ENCODE data around the gene ANXA5. TPM values are rescaled to one million over a fixed set of nuclear protein-coding genes. Genes with fewer than 3 reads are reported as not detected.

The ANXA5 gene
- total and polyA plus RNA-seq, 9 of the 15 experiments (the other 6 are each of a cell fraction or from before 2014, with no cell fraction given) = 49.9 to 131 (median 84.5) TPM

- TF ChIP-seq ZBTB34 (CRISPR knock-in tag; IDR thresholded peaks at IDR 0.05) (no peak), HNRNPL (IDR thresholded peaks at IDR 0.05; ENCODE audit: low read depth, low read length) (no peak), DACH1 (IDR thresholded peaks at IDR 0.05; ENCODE audit: partially characterized antibody) (no peak), HMG20A (CRISPR knock-in tag; conservative IDR thresholded peaks at IDR 0.05) (no peak)
Observed at GRCh38 chr4:121633653-121634052, 63.1 kb downstream of the ANXA5 start (continued).

- Histone ChIP-seq H4K20me1 (replicated peaks; ENCODE audit: control insufficient read depth, insufficient read depth, low read length) (no peaks in the 10 kb centered on the region), H3K79me2 (ENCODE audit: control insufficient read depth, insufficient read depth, low read length) (no peaks in the 10 kb centered on the region), H3K4me2 (ENCODE audit: insufficient read depth, low read length) (no peak overlapping the region), H2AFZ (ENCODE audit: low read depth, low read length) (no peak overlapping the region), H3K9ac (ENCODE audit: insufficient read depth in 1 of 2, low read depth in 2 of 2, low read length in 2 of 2) (no peak overlapping the region), H3K27me3 (ENCODE audit: control insufficient read depth in 2 of 2, insufficient read depth in 2 of 2, low read length in 2 of 2) (peaks cover 8 to 9% of the 10 kb centered on the region in 2 experiments; a peak in 3 of 5 replicates), H3K9me1 (ENCODE audit: control insufficient read depth, insufficient read depth, low read length) (no peaks in the 10 kb centered on the region), H3K36me3 (ENCODE audit: control insufficient read depth, insufficient read depth, low read length) (no peaks in the 10 kb centered on the region), H3K9me3 (replicated peaks; ENCODE audit: control insufficient read depth, insufficient read depth, low read depth, low read length) (no peaks in the 10 kb centered on the region), H3K4me3 (no peak overlapping the region), H3K4me1 (replicated peaks in 1 of 2; ENCODE audit: control insufficient read depth in 2 of 2, insufficient read depth in 2 of 2, low read length in 2 of 2) (no peaks in the 10 kb centered on the region), H3K27ac (ENCODE audit: extremely low read depth, low read depth, low read length) (no peak overlapping the region)
- intact Hi-C loops (cut with micrococcal nuclease) = no loop called here
- ATAC-seq (no peak), FAIRE-seq (no peak), DNase-seq (ENCODE audit: extremely low read depth in 1 of 4, low spot score in 3 of 4) (no peak)
- POLR2A ChIA-PET = no interaction called here
- CTCF ChIA-PET (ENCODE audit: low intra/inter-chr PET ratio) = no interaction called here
- WGBS (ENCODE audit: insufficient coverage, low coverage, missing lambda C conversion rate) = 7% methylated on average over 9 of the region's 9 CpGs
- BruUV-seq (replicated peaks) = no TSS peak
- in situ Hi-C loops (cut with MboI) = no loop called here
- TF ChIP-seq RHOXF2B (CRISPR knock-in tag; conservative IDR thresholded peaks at IDR 0.05) (no peak), HES1 (IDR thresholded peaks at IDR 0.05; ENCODE audit: low read depth) (no peak), ZNF24 (IDR thresholded peaks at IDR 0.05) (no peak), AFF4 (CRISPR knock-in tag; IDR thresholded peaks at IDR 0.05) (no peak), ZNF124 (CRISPR knock-in tag; IDR thresholded peaks at IDR 0.05) (no peak), HDAC6 (IDR thresholded peaks at IDR 0.05; ENCODE audit: low read depth, low read length) (no peak), HOMEZ (CRISPR knock-in tag; IDR thresholded peaks at IDR 0.05) (no peak), PTBP1 (IDR thresholded peaks at IDR 0.05; ENCODE audit: low read depth, low read length) (no peak), ZNF133 (CRISPR knock-in tag; IDR thresholded peaks at IDR 0.05) (no peak), ZBED1 (IDR thresholded peaks at IDR 0.05) (no peak), EGR1 (conservative IDR thresholded peaks at IDR 0.05) (no peak), FOXK1 (CRISPR knock-in tag; IDR thresholded peaks at IDR 0.05; ENCODE audit: borderline replicate concordance) (no peak), ZNF778 (CRISPR knock-in tag; IDR thresholded peaks at IDR 0.05) (no peak)
Observed at GRCh38 chr4:121632636-121633035, 64.1 kb downstream of the ANXA5 start.
